ENCODE measurements around the gene SRXN1.

The SRXN1 gene

GRCh38 chr20:634148-634925, 18.7 kb downstream of the SRXN1 start:
- no peaks in the 10 kb centered on the region for H3K4me1 Mint-ChIP-seq
- H3K27ac Mint-ChIP-seq: no peak overlapping the region
- peaks cover 14% of the 10 kb centered on the region for H3K27me3 Mint-ChIP-seq (ENCODE audit: low read depth)
- H3K4me3 Mint-ChIP-seq: no peak overlapping the region
- H3K36me3 Mint-ChIP-seq (ENCODE audit: low read depth): no peaks in the 10 kb centered on the region
- H3K9me3 Mint-ChIP-seq: no peaks in the 10 kb centered on the region
- TF ChIP-seq, protein P1, sequence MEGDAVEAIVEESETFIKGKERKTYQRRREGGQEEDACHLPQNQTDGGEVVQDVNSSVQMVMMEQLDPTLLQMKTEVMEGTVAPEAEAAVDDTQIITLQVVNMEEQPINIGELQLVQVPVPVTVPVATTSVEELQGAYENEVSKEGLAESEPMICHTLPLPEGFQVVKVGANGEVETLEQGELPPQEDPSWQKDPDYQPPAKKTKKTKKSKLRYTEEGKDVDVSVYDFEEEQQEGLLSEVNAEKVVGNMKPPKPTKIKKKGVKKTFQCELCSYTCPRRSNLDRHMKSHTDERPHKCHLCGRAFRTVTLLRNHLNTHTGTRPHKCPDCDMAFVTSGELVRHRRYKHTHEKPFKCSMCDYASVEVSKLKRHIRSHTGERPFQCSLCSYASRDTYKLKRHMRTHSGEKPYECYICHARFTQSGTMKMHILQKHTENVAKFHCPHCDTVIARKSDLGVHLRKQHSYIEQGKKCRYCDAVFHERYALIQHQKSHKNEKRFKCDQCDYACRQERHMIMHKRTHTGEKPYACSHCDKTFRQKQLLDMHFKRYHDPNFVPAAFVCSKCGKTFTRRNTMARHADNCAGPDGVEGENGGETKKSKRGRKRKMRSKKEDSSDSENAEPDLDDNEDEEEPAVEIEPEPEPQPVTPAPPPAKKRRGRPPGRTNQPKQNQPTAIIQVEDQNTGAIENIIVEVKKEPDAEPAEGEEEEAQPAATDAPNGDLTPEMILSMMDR (IDR thresholded peaks at IDR 0.05; ENCODE audit: unreplicated experiment in 3 of 3): no peak

DNA sequence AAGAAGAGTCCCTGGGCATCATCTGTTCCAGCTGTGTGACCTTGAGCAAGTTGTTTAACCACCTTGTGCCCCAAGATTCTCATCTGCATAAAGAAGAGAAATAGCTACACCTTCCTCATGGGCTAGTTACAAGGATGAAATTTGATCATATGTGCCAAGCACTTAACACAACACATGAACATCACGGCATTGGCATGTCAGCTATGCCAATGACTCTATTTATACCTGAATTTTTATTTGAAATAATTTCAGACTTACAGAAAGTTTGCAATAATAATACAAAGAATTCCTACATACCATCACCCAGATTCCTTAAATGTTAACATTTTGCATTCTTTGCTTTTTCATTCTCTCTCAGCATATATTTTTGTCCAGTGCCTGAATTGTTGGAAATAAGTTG, 21.9 kb downstream of the SRXN1 start:
- no peaks in the 10 kb centered on the region for H3K4me1 Mint-ChIP-seq
- H3K4me3 Mint-ChIP-seq: no peak overlapping the region
- H3K36me3 Mint-ChIP-seq (ENCODE audit: low read depth): no peaks in the 10 kb centered on the region
- H3K27me3 Mint-ChIP-seq (ENCODE audit: low read depth): peaks cover 20% of the 10 kb centered on the region
- H3K9me3 Mint-ChIP-seq: no peaks in the 10 kb centered on the region
- TF ChIP-seq, protein P1 (IDR thresholded peaks at IDR 0.05; ENCODE audit: unreplicated experiment in 3 of 3): no peak
- no peak overlapping the region for H3K27ac Mint-ChIP-seq

DNA sequence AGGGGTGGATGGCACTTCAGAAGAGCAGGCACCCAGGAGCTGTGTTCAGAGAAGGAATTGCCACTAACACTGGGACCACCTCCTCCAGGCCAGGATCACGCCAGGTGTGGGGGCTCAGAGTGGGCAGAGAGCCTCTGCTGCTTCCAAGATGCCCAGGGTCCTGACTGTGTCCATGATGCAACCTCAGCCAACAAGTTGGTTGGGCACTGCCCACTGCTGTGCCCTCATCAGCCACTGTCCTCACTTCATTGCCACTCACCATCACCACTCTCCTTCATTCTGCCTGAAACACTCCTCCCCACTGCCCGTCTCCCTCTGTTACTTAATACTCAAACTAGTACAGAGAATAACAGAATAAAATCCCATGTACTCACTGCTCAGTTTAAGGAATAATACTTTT, 26.4 kb downstream of the SRXN1 start:
- peaks cover 2% of the 10 kb centered on the region for H3K9me3 Mint-ChIP-seq
- peaks cover 18% of the 10 kb centered on the region for H3K27me3 Mint-ChIP-seq (ENCODE audit: low read depth)
- H3K4me3 Mint-ChIP-seq: no peak overlapping the region
- no peak overlapping the region for H3K27ac Mint-ChIP-seq
- no peaks in the 10 kb centered on the region for H3K36me3 Mint-ChIP-seq (ENCODE audit: low read depth)
- TF ChIP-seq, protein P1 (IDR thresholded peaks at IDR 0.05; ENCODE audit: unreplicated experiment in 3 of 3): no peak
- no peaks in the 10 kb centered on the region for H3K4me1 Mint-ChIP-seq

DNA sequence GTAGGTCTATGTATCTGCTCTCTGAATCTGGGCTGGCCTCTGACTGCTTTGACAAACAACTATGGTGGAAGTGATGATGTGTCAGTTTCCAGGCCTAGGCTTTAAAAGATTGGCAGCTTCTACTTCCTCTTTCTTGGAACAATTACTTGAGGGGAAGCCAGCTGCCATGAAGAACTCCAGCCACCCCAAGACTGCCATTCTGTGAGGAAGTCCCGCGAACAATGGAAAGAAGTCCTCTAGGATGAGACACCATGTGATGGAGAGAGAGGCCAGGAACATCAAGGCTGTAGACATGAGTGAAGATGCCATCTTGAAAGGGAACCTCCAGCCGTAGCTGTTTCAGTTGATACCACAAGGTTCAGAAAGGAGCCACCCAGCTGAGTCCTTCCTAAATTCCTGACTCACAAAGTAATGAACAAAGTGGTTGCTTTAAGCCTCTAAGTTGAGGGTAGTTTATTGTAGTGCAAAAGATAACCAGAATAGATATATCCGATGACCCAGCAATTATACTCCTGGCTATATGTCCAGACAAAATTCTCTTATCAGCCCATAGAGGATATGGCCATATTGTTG, 27.6 kb downstream of the SRXN1 start:
- H3K4me3 Mint-ChIP-seq: no peak overlapping the region
- H3K27ac Mint-ChIP-seq: no peak overlapping the region
- no peaks in the 10 kb centered on the region for H3K36me3 Mint-ChIP-seq (ENCODE audit: low read depth)
- peaks cover 21% of the 10 kb centered on the region for H3K27me3 Mint-ChIP-seq (ENCODE audit: low read depth)
- H3K9me3 Mint-ChIP-seq: peaks cover 2% of the 10 kb centered on the region
- peaks cover 6% of the 10 kb centered on the region for H3K4me1 Mint-ChIP-seq
- TF ChIP-seq, protein P1 (IDR thresholded peaks at IDR 0.05; ENCODE audit: unreplicated experiment in 3 of 3): no peak

DNA sequence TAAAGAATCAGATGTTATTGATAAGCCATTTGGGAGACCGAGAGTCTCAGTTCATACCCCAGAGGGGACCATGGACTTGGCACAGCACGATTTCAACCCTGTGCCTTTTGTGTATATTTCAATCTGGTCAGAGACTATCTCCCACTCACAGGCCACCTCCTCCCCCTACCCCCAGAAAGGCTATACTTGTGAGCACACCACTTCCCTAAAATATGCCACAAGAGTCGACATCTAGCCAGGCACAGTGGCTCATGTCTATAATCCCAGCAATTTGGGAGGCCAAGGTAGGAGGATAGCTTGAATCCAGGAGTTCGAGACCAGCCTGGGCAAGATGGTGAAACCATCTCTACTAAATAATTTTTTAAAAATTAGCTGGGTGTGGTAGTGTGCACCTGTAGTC, 29.3 kb downstream of the SRXN1 start:
- Mint-ChIP-seq H3K4me3 (no peak overlapping the region), H3K36me3 (ENCODE audit: low read depth) (no peaks in the 10 kb centered on the region), H3K27ac (no peak overlapping the region), H3K9me3 (peaks cover 2% of the 10 kb centered on the region), H3K4me1 (peaks cover 15% of the 10 kb centered on the region), H3K27me3 (ENCODE audit: low read depth) (peaks cover 21% of the 10 kb centered on the region)
- TF ChIP-seq, protein P1 (IDR thresholded peaks at IDR 0.05; ENCODE audit: unreplicated experiment in 3 of 3): no peak

- peaks cover 4% of the 10 kb centered on the region for H3K9me3 Mint-ChIP-seq
- H3K4me3 Mint-ChIP-seq: no peak overlapping the region
- peaks cover 1% of the 10 kb centered on the region for H3K36me3 Mint-ChIP-seq (ENCODE audit: low read depth)
- peaks cover 15% of the 10 kb centered on the region for H3K4me1 Mint-ChIP-seq
- H3K27ac Mint-ChIP-seq: no peak overlapping the region
- TF ChIP-seq, protein P1 (IDR thresholded peaks at IDR 0.05; ENCODE audit: unreplicated experiment in 3 of 3): no peak
- peaks cover 17% of the 10 kb centered on the region for H3K27me3 Mint-ChIP-seq (ENCODE audit: low read depth)
Measured at GRCh38 chr20:623021-623420, 30.0 kb downstream of the SRXN1 start.
